Progenitor cell of endocrine pancreas (in vitro differentiated cells): Measurements from ENCODE around the gene CACNG4. TPM values are rescaled to one million over a fixed set of nuclear protein-coding genes. Genes with fewer than 3 reads are reported as not detected.

Source experiments
- DNase-seq: peaks from one replicate; pipeline ENCODE4 v3.0.0; 2021; ENCODE audit warnings: low spot score; ENCODE audit not compliant: unreplicated experiment
- H3K27ac Mint-ChIP-seq: 2 replicates; pipeline ENCODE4 v1.8.0; 2021; ENCODE audit warnings: mild to moderate bottlenecking, moderate library complexity, mixed read lengths
- H3K27me3 Mint-ChIP-seq: 2 replicates; pipeline ENCODE4 v1.8.0; 2021; ENCODE audit warnings: mixed read lengths
- H3K36me3 Mint-ChIP-seq: 2 replicates; pipeline ENCODE4 v1.8.0; 2022; ENCODE audit warnings: mixed read lengths; ENCODE audit not compliant: insufficient read depth
- H3K4me1 Mint-ChIP-seq: 2 replicates; pipeline ENCODE4 v1.8.0; 2021; ENCODE audit warnings: low read depth, mixed read lengths
- H3K4me3 Mint-ChIP-seq: 2 replicates; pipeline ENCODE4 v1.8.0; 2021; ENCODE audit warnings: low read depth, mild to moderate bottlenecking, moderate library complexity, mixed read lengths
- H3K9me3 Mint-ChIP-seq: 2 replicates; pipeline ENCODE4 v1.8.0; 2021; ENCODE audit warnings: low read depth, mixed read lengths
- CTCF ChIP-seq: fragments of 200-600 bp; sonication (generic); IDR thresholded peaks from one replicate; pipeline ENCODE4 v1.5.0; 2021; ENCODE audit warnings: antibody characterized with exemption, mild to moderate bottlenecking; ENCODE audit not compliant: unreplicated experiment
- total RNA-seq: library from RNA; stranded (reverse); gene quantifications from 2 replicates; pipeline ENCODE4 v1.2.1, GENCODE V29; 2021

Gene CACNG4
- total RNA-seq, 1 donor from 2014 or later = 6.5 TPM

GRCh38 chr17:66963521-66963908 is 992 bp upstream of the CACNG4 start:
- DNase-seq = no peak
- H3K27me3 Mint-ChIP-seq = peaks cover 70% of the 10 kb centered on the region
- H3K9me3 Mint-ChIP-seq = no peaks in the 10 kb centered on the region
- peaks cover 2% of the 10 kb centered on the region for H3K4me1 Mint-ChIP-seq
- no peak for TF ChIP-seq CTCF
- H3K27ac Mint-ChIP-seq = no peak overlapping the region
- no peaks in the 10 kb centered on the region for H3K36me3 Mint-ChIP-seq
- H3K4me3 Mint-ChIP-seq = peak overlapping the region; percentile 73

GRCh38 chr17:66964930-66965800 is 658 bp downstream of the CACNG4 start:
- peaks cover 67% of the 10 kb centered on the region for H3K27me3 Mint-ChIP-seq
- no peaks in the 10 kb centered on the region for H3K36me3 Mint-ChIP-seq
- H3K27ac Mint-ChIP-seq = no peak overlapping the region
- TF ChIP-seq CTCF = no peak
- peak overlapping the region; percentile 73 for H3K4me3 Mint-ChIP-seq
- peaks cover 2% of the 10 kb centered on the region for H3K4me1 Mint-ChIP-seq
- peak; percentile 23 for DNase-seq
- no peaks in the 10 kb centered on the region for H3K9me3 Mint-ChIP-seq

GRCh38 chr17:66965801-66966262 is 1.3 kb downstream of the CACNG4 start:
- peaks cover 64% of the 10 kb centered on the region for H3K27me3 Mint-ChIP-seq
- H3K27ac Mint-ChIP-seq = no peak overlapping the region
- TF ChIP-seq CTCF = no peak
- peak overlapping the region; percentile 62 for H3K4me3 Mint-ChIP-seq
- no peaks in the 10 kb centered on the region for H3K9me3 Mint-ChIP-seq
- no peak for DNase-seq
- peaks cover 2% of the 10 kb centered on the region for H3K4me1 Mint-ChIP-seq
- H3K36me3 Mint-ChIP-seq = no peaks in the 10 kb centered on the region

GRCh38 chr17:66966298-66966697 is 1.8 kb downstream of the CACNG4 start:
- peaks cover 63% of the 10 kb centered on the region for H3K27me3 Mint-ChIP-seq
- no peak for TF ChIP-seq CTCF

GRCh38 chr17:66966704-66967418 is 2.4 kb downstream of the CACNG4 start:
- no peak for TF ChIP-seq CTCF
- Mint-ChIP-seq H3K27ac (peak overlapping the region; percentile 19), H3K4me1 (peaks cover 3% of the 10 kb centered on the region)

More at GRCh38 chr17:66966298-66966697, 1.8 kb downstream of the CACNG4 start:
- Mint-ChIP-seq H3K27ac (peak overlapping the region; percentile 19), H3K4me1 (peaks cover 2% of the 10 kb centered on the region), H3K36me3 (no peaks in the 10 kb centered on the region), H3K9me3 (no peaks in the 10 kb centered on the region), H3K4me3 (peak overlapping the region; percentile 62)
- no peak for DNase-seq

More at GRCh38 chr17:66966704-66967418, 2.4 kb downstream of the CACNG4 start:
- Mint-ChIP-seq H3K27me3 (peaks cover 68% of the 10 kb centered on the region), H3K4me3 (peak overlapping the region; percentile 62), H3K36me3 (no peaks in the 10 kb centered on the region), H3K9me3 (no peaks in the 10 kb centered on the region)
- no peak for DNase-seq
